ENCODE data around the gene LEMD2.

LEMD2 gene

DNA sequence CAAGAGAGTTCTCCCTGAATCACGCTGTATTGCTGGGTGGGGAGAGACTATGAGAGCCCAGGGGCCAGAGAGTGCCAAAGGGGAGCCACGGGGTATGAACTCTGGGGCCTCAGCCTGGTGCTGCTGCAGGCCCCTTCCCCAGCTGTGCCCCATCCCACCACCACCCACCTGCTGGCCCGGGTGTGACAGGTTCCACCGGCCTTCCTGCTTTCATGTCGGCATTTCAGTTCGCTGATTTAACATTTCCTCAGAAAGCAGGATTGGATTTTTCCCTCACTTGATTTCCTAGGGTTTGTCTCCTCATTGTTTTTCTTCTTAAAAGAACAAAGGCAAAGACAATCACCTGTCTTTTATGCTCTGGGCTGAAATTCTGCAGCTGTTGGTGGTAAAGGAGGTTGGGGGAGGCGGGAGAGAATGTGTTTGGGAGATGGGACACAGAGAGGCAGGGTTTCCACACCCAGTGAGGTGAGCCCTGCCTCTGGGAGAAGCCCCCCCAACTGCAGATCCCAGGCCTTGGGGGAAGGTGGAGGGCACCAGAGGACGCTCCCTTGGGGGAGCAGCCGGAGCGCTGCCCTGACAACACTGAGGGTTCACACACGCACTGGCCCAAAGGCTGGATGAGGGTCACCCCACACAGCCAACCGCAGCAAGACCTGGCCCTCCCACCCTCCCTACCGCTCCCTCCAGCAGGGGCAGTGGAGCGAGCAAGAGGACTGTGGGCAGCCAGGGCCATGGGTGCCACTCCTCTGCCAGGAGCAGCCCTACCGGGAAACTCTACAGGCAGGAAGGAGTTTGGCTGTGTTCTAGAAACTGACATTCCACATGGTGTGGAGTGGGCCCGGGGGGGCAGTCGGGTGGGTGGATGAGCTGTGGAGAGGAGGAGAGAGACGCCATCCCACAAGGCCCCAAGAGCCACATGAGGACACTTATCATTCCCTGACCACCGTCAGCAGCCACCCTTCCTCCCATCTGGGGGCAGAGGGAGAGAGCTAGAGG, 25.4 kb upstream of the LEMD2 start:
- in situ Hi-C loops (cut with HindIII; ENCODE audit: low pct_ligation_motif_present, low sequenced_read_pairs), result no loop called here
- H3K27me3 ChIP-seq (replicated peaks), result peaks cover 12% of the 10 kb centered on the region
- no peak overlapping the region for H3K27ac ChIP-seq
- H3K36me3 ChIP-seq (replicated peaks), result no peaks in the 10 kb centered on the region
- H3K4me3 ChIP-seq (ENCODE audit: low read depth, low read length), result no peak overlapping the region
- no peak for DNase-seq
- TF ChIP-seq, protein P1, sequence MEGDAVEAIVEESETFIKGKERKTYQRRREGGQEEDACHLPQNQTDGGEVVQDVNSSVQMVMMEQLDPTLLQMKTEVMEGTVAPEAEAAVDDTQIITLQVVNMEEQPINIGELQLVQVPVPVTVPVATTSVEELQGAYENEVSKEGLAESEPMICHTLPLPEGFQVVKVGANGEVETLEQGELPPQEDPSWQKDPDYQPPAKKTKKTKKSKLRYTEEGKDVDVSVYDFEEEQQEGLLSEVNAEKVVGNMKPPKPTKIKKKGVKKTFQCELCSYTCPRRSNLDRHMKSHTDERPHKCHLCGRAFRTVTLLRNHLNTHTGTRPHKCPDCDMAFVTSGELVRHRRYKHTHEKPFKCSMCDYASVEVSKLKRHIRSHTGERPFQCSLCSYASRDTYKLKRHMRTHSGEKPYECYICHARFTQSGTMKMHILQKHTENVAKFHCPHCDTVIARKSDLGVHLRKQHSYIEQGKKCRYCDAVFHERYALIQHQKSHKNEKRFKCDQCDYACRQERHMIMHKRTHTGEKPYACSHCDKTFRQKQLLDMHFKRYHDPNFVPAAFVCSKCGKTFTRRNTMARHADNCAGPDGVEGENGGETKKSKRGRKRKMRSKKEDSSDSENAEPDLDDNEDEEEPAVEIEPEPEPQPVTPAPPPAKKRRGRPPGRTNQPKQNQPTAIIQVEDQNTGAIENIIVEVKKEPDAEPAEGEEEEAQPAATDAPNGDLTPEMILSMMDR (IDR thresholded peaks at IDR 0.05; ENCODE audit: low read depth, low read length, missing control alignments), result no peak

DNA sequence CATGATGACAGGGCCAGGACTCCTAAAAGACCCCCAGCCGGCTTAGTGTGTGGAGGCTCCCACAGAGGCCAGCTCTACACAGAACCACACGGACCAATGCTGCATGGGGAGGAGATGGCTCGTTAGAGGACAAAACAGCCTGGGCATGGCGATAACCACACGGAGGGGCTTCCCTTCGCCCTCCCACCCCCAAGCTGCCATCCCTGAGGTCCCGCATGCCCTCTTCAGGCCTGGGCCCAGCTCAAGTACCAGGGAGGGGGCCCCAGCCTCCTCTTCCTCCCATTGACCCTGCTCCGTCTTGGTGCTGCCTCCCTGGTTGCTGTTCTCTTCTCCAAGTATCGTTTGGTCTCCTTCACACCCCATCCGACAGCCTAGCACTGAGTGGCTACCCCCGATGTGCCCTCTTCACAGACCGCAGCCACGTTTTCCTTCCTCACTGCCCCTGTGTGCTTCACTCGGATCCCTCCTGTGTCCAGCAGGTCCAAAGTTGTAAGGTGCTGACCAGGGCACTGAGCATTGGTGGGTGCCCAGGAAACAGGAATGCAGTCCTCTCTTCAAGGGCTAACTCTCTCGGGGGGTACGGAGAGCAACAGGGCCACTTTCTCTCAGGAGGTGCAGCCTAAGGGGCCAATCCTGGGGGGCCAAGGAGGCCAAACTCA, 24.4 kb upstream of the LEMD2 start:
- H3K27me3 ChIP-seq (replicated peaks), result peaks cover 15% of the 10 kb centered on the region
- no peak overlapping the region for H3K4me3 ChIP-seq (ENCODE audit: low read depth, low read length)
- H3K27ac ChIP-seq, result no peak overlapping the region
- in situ Hi-C loops (cut with HindIII; ENCODE audit: low pct_ligation_motif_present, low sequenced_read_pairs), result no loop called here
- no peaks in the 10 kb centered on the region for H3K36me3 ChIP-seq (replicated peaks)
- DNase-seq, result no peak
- TF ChIP-seq, protein P1 (IDR thresholded peaks at IDR 0.05; ENCODE audit: low read depth, low read length, missing control alignments), result no peak

DNA sequence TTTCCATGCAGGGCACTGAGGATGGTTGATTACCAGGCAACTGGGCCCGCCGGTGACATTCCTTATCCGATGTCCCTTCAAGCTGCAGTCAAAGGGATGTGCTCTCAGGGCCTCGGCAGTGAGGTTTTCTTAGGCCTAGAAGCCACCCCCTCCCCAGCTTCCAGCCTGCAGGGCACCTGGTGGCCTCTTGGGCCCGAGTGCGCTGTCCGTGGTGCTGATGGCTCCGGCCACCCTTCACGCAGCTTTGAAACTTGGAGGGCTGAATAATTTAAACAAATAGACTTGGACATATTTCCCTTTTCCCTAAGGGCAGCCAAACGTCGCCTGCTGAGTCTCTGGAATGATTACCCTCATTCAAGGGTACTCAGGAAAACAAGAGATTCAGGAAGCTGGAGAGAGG, 23.7 kb upstream of the LEMD2 start:
- Histone ChIP-seq H3K4me3 (ENCODE audit: low read depth, low read length) (no peak overlapping the region), H3K27me3 (replicated peaks) (peaks cover 20% of the 10 kb centered on the region), H3K36me3 (replicated peaks) (no peaks in the 10 kb centered on the region), H3K27ac (no peak overlapping the region)
- TF ChIP-seq, protein P1 (IDR thresholded peaks at IDR 0.05; ENCODE audit: low read depth, low read length, missing control alignments), result peak; percentile 73
- DNase-seq, result peak; percentile 20
- in situ Hi-C loops (cut with HindIII; ENCODE audit: low pct_ligation_motif_present, low sequenced_read_pairs), result no loop called here

DNA sequence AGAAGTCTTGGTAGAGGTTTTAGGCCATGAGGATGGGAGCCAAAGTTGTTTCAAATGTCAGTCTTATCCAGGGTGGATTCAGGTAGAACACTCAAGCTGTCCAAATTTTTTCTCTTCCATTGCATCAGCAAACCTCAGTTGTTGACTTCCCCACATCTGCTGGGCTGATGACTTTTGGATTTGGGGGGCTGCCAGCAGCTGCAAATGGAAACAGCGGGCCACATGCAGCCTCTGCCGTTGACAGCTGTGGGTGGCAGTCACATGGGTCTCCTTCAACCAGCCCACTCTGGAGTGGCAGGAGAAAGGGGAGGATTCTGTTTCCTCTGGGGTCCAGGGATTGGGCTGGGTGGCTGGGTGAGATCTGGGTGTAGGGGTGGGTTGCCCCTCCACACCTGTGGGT, 20.7 kb upstream of the LEMD2 start:
- no peak overlapping the region for H3K4me3 ChIP-seq (ENCODE audit: low read depth, low read length)
- H3K27ac ChIP-seq, result no peak overlapping the region
- peaks cover 20% of the 10 kb centered on the region for H3K27me3 ChIP-seq (replicated peaks)
- H3K36me3 ChIP-seq (replicated peaks), result no peaks in the 10 kb centered on the region
- DNase-seq, result no peak
- in situ Hi-C loops (cut with HindIII; ENCODE audit: low pct_ligation_motif_present, low sequenced_read_pairs), result no loop called here
- TF ChIP-seq, protein P1 (IDR thresholded peaks at IDR 0.05; ENCODE audit: low read depth, low read length, missing control alignments), result no peak

DNA sequence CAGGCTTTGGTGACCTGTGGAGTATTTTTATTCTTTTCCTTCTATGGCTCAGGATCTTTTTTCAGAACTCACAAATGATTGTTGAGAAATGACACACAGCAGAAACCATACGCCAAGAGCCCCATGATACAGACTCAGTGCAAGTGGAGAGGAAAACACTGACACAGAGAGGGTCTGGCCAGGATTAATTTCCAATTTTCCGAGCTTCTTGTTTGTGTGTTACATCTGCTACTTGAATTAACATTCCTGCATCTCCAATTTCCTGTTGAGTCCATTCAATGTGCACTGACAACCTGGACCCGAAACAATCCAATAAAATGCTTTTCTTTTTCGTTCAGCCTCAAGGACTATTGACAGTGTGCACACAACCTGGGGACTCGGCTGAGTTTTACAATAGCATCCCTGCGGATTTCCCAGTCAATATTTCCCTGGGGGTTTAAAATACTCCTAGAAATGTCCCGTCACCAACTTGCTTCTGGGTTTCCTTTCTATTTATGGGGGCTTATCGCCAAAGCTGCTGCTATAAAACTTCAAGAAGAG, 19.8 kb upstream of the LEMD2 start:
- Histone ChIP-seq H3K36me3 (replicated peaks) (no peaks in the 10 kb centered on the region), H3K4me3 (ENCODE audit: low read depth, low read length) (no peak overlapping the region), H3K27me3 (replicated peaks) (peaks cover 19% of the 10 kb centered on the region), H3K27ac (no peak overlapping the region)
- TF ChIP-seq, protein P1 (IDR thresholded peaks at IDR 0.05; ENCODE audit: low read depth, low read length, missing control alignments), result no peak
- no peak for DNase-seq
- in situ Hi-C loops (cut with HindIII; ENCODE audit: low pct_ligation_motif_present, low sequenced_read_pairs), result no loop called here

Data from brain microvascular endothelial cell (primary cell).